IPS DF 19.7 (cell line): ENCODE data around the gene SLC25A13.
"Not testable (repeated sequence)": the region's sequence is repeated elsewhere in the genome, so short reads cannot be mapped to it uniquely, and the experiment has no call there.

Experiments
- DNase-seq: peaks from one replicate; pipeline ENCODE4 v3.0.0-alpha.2; 2013; ENCODE audit warnings: low read depth, low spot score

The SLC25A13 gene

DNA sequence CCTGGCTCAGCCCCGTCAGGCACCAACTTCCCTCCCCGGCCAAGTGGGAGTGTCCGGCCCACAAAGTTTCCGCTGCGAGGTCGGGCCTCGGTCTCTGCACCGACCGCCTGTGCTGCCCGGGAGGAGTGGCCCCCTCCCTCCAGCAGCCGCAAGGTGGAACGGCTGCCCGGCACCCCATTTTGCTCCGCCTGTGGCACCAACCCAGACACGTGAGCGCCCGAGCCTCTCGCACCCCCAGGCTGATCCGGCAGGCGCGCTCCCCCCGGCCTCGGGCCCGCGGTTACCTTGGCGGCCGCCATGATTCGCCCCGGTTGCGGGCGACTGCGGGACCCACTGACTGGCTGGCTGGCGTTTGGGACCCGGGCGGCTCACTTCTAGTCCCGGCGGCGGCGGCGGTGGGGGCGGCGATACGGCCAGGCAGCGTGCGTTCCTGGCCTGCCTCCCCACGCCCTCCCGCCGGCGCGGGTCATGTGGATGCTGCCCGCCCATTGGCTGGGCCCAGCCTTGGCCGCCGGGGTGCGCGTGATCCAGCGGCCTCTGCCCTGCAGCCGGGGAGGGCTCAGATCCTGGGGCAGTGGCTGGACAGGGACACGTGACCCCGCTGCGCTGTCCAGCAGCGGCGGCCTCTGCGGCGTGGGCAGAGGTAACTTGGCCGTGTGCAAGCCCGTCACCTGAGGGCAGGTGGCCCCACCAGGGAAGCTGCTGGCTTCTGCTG, at the start of gene SLC25A13:
Gene SLC25A13, minus strand, starts transcription at position 441 of the 715 bp plus-strand sequence. Its CDS starts 142 bp downstream, at position 299.
- DNase-seq: peak; percentile 63

- not testable (repeated sequence) for DNase-seq
Observed at GRCh38 chr7:96365916-96366315, 44.0 kb upstream of the SLC25A13 start.

DNA sequence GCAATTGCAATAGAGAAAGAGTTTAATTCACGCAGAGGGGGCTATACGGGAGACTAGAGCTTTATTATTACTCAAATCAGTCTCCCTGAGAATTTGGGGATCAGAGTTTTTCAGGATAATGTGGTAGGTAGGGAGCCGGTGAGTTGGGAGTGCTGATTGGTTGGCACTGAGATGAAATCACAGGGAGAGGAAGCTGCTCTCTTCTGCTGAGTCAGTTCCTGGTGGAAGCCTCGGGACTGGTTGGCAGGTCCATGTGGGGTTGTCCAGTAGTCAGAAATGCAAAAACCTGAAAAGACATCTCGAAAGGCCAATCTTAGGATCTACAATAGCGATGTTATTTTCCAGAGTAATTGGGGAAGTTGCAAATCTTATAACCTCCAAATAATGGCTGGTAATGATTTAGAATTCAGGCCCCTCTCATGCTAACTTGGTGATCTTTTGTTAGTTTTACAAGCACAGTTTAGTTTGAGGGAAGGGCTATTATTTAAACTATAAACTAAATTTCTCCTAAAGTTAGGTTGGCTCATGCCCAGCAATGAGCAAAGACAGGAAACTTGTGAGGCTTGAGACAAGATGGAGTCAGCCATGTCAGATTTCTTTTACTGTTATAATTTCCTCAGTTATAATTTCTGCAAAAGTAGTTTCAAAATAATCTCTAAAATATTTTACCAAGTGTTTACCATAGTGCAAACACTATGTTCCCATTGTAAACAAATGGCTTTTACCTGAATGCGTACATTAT, 39.4 kb upstream of the SLC25A13 start:
- no peak for DNase-seq

DNA sequence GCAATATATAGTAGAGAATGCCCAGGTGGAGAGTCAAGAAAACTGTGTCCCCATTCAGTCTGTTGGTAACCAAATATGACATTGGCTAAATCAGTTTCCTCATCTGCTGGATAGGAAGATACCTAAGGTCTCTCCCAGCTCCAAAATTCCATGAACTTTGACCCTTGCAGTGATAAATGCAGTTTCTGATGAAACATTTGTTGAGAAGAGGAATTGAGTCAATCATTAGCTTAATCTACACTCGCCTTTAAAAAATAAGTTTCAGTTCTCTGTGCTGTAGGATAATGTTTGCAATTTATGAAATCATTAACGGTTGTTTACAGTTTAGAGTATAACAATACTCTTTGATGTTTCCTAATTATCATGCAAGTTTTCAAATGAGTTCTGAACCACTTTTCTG, 38.0 kb upstream of the SLC25A13 start:
- DNase-seq: no peak

- DNase-seq: not testable (repeated sequence)
Observed at GRCh38 chr7:96358236-96358971, 36.5 kb upstream of the SLC25A13 start.

DNA sequence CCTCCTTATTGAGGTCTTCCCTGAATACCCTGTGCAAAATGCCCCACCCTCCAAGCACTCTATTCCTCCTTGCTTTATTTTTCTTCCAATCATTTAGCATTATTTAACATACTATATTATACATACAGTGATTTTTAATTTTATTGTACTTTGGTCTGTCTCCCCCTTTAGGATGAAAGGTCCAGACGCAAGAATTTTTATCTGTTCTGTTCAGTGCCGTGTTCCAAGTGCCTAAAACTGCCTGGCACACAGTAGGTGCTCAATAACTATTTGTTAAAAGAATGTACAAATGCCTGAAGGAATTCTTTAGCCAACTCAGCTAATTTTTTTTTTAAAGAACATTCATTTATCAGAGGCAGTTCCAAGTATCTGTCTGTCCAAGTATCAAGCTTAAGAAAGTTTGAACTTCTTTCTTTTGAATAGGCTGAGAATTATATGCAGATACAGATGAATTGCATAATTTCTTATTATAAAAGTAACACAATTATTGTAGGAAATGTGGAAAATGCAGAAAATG, 34.1 kb upstream of the SLC25A13 start:
- DNase-seq: no peak

DNA sequence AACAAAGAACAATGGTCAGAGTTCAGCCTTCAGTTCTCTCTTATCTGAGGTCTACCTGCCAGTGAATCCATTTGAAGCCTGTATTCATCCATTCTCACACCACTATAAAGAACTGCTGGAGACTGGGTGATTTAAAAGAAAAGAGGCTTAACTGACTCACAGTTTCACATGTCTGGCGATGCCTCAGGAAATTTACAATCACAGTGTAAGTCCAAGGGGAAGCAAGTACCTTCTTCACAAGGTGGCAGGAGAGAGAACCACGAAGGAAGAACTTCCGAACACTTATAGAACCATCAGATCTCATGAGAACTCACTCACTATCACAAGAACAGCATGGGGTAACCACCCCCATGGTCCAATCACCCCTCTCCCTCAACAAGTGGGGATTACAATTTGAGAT, 33.0 kb upstream of the SLC25A13 start:
- no peak for DNase-seq

DNA sequence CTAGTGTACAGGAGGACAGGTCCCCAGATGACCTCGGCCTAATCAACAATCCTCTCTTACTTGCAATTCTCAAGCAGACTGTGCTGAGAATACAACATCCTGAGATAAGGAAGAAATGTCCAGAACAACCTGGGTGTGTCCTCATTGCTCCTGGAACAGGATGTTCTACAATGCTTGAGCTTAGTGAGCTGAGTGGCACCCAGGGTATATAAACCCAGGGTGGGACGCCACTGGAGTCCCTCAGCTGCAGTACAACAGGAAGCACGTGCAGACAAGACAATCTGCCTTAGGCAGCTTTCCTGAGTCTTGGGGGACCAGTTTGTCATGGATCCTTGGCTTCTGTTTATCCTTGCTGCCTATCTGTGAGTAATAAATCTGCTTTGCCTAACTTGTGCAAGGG, 27.7 kb upstream of the SLC25A13 start:
- no peak for DNase-seq

- DNase-seq: no peak
Observed at GRCh38 chr7:96347471-96347870, 25.6 kb upstream of the SLC25A13 start.

GRCh38 chr7:96346293-96346953, 24.5 kb upstream of the SLC25A13 start:
- no peak for DNase-seq

DNA sequence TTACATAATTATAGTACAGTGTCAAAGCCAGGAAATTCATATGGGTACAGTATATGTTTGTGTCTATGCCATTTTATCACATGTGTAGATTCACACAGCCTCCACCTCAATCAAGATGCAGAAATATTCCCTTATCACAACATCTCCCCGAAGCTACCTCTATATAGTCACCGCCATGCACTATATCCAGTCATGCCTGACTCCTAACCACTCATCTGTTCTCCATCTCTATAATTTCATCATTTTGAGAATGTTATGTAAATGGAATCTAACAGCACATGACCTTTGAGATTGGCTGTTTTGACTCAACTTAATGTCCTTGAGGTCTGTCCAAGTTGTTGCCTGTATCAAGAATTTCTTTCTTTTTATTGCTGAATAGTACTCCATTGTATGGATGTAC, 22.3 kb upstream of the SLC25A13 start:
- no peak for DNase-seq

GRCh38 chr7:96342049-96342448, 20.2 kb upstream of the SLC25A13 start:
- no peak for DNase-seq

GRCh38 chr7:96337519-96337918, 15.6 kb upstream of the SLC25A13 start:
- no peak for DNase-seq

- DNase-seq: no peak
Observed at GRCh38 chr7:96332325-96332724, 10.4 kb upstream of the SLC25A13 start.

GRCh38 chr7:96331775-96332174, 9.9 kb upstream of the SLC25A13 start:
- no peak for DNase-seq

DNA sequence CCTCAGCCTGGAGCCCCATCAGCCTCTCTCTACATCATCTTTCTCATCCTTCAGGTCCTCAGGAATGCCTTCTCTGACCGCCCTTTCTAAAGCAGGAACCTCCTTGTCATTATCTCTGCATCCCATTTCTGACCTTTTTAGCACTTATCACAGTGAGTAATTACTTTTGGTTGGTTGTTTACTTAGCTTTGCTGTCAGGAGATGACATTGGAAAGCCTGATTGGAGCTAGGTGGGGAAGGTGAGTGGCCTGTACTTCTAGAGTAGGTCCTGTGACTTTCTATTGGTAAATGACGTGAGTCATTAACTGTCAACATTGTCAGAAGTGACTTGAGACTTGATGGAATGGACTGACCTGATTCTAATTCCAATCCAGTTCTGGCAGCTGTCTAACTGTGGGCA, 9.3 kb upstream of the SLC25A13 start:
- DNase-seq: no peak

DNA sequence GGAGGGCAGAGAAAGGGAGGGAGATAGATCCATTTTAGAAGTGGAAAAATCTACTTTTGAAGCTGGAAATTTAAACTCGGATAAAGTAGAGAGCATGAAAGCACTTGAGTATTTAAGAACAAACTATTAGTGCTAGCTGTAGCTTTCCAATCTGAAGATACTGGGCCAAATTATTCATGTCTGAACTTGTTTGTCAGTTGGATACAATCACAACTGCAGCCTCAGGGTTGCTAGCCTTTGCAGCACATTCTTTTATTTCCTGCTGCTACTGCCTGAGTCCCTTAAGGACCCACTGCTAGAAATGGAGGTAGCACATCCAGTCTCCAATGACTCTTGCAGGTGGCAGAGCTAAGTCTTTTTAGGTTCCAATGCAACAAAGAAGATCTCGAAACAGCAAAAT, 8.3 kb upstream of the SLC25A13 start:
- no peak for DNase-seq

DNA sequence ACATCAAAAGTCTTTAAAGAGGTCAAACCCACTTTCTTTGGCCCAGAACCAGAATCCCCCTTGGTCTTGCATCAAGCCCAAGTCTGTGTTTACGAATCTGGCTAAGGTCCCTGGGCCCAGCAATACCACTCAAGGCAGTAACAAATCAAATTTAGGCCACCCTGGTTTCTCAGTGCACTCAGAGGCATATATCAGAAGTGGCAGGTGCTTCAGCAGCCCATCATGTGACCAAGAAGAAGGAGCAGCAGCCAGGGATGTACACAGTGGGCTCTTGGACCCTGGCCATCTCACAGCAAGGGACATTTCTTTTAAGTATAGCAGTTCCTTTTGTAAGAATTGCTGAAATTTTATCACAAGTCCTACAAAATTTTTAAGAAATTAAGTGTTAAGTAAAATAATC, 7.3 kb upstream of the SLC25A13 start:
- no peak for DNase-seq

- DNase-seq: no peak
Observed at GRCh38 chr7:96328016-96328415, 6.1 kb upstream of the SLC25A13 start.

GRCh38 chr7:96327429-96327828, 5.5 kb upstream of the SLC25A13 start:
- no peak for DNase-seq

DNA sequence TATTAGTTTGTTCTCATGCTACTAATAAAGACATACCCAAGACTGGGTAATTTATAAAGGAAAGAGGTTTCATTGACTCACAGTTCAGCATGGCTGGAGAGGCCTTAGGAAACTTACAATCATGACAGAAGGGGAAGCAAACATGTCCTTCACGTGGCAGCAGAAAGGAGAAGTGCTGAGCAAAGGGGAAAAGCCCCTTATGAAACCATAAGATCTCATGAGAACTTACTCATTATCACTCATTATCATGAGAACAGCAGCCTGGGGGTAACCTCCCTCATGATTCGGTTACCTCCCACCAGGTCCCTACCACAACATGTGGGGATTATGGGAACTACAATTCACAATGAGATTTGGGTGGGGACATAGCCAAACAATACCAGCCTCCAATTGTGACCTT, 4.9 kb upstream of the SLC25A13 start:
- not testable (repeated sequence) for DNase-seq
